GM12801 (cell line): ENCODE measurements around the gene FIS1.

Experiments
- TF ChIP-seq, protein P1 (sequence below): IDR thresholded peaks from one replicate; pipeline ENCODE4 v1.5.1; 2011; ENCODE audit warnings: control low read depth; ENCODE audit not compliant: insufficient read length; ENCODE audit errors: extremely low read depth

FIS1 gene

GRCh38 chr7:101212014-101212413 is 32.9 kb downstream of the FIS1 start:
- TF ChIP-seq, protein P1, sequence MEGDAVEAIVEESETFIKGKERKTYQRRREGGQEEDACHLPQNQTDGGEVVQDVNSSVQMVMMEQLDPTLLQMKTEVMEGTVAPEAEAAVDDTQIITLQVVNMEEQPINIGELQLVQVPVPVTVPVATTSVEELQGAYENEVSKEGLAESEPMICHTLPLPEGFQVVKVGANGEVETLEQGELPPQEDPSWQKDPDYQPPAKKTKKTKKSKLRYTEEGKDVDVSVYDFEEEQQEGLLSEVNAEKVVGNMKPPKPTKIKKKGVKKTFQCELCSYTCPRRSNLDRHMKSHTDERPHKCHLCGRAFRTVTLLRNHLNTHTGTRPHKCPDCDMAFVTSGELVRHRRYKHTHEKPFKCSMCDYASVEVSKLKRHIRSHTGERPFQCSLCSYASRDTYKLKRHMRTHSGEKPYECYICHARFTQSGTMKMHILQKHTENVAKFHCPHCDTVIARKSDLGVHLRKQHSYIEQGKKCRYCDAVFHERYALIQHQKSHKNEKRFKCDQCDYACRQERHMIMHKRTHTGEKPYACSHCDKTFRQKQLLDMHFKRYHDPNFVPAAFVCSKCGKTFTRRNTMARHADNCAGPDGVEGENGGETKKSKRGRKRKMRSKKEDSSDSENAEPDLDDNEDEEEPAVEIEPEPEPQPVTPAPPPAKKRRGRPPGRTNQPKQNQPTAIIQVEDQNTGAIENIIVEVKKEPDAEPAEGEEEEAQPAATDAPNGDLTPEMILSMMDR = no peak

DNA sequence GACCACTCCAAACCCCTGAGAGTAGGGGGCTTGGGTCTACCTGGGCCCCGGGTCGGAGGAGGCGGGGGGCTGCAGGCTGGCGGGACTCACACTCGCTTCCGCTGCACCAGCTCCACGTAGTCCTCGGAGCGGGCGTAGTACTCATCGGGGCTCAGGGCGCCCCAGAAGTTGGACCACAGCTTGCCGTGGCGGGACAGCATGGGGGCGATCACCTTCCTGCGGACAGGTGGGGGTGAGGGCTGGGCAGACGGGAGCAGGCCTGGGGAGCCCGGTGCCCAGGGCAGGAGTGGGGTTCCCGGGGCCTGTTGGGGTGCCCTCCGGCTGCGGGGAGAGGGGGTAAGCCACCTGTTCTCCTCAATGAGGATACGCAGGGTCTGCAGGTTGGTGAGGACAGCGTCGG is 33.4 kb downstream of the FIS1 start:
- TF ChIP-seq, protein P1 = no peak

GRCh38 chr7:101210143-101210542 is 34.7 kb downstream of the FIS1 start:
- TF ChIP-seq, protein P1 = no peak

DNA sequence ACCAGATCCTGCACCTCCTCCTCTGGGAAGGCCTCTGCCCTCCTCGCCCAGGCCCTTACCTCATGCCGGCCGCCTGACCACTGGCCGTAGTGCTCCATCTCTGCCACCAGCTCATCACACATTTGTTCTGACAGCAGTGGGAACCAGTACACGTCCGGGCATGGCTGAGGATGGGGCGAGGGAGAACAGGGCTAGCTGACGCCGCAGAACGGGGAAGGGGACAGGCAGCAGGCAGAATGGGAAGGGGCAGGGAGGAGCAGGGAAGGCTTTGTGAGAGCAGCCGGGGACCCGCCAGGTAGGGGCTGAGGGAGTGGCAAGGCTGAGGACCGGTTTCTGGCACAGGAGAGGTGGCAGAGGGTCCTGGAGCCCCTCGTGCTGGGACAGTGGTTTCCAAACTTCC is 36.1 kb downstream of the FIS1 start:
- TF ChIP-seq, protein P1 = no peak

DNA sequence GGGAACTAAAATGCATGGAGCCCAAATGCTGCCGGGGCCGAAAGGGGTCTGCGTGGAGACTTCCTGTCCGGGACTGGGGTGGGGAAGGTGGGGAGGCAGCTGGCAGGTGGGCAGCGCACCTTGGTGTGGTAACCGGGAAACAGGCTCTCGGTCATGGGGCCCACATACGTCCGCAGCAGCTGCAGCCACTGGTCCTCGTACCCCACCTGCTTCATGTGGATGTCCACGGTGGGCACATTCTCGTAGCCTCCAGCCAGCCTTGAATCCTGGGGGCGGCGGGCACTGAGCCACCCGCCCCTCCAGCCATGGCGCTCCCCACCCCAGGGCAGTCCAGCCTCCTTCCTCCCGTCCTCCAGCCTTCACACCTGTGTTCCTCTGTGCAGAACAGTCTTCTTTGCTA is 37.4 kb downstream of the FIS1 start:
- TF ChIP-seq, protein P1 = no peak

GRCh38 chr7:101206665-101207042 is 38.2 kb downstream of the FIS1 start:
- TF ChIP-seq, protein P1 = no peak

- TF ChIP-seq, protein P1 = no peak
These were observed 38.8 kb downstream of the FIS1 start for GRCh38 chr7:101205901-101206664.
